Measurements from ENCODE around the gene MTMR4. TPM values are rescaled to one million over a fixed set of nuclear protein-coding genes. Genes with fewer than 3 reads are reported as not detected.
"Not testable (repeated sequence)": the region's sequence is repeated elsewhere in the genome, so short reads cannot be mapped to it uniquely, and the experiment has no call there.

The MTMR4 gene
- polyA plus RNA-seq, 1 donor from 2014 or later = 124 TPM

- Histone ChIP-seq H3K79me2 (replicated peaks; ENCODE audit: insufficient read depth, low read length) (no peaks in the 10 kb centered on the region), H3K4me3 (ENCODE audit: low read length) (no peak overlapping the region), H4K20me1 (ENCODE audit: insufficient read depth) (no peaks in the 10 kb centered on the region), H2AFZ (ENCODE audit: low read depth, low read length) (no peak overlapping the region), H3K9me2 (ENCODE audit: insufficient read depth, low read length) (no peaks in the 10 kb centered on the region), H3K4me2 (ENCODE audit: low read length) (no peak overlapping the region), H3F3A (ENCODE audit: insufficient read depth, low read length, poor library complexity, severe bottlenecking) (no peaks in the 10 kb centered on the region), H3K9ac (ENCODE audit: low read length) (no peak overlapping the region), H3K9me3 (ENCODE audit: low read length) (no peaks in the 10 kb centered on the region), H3K36me3 (ENCODE audit: insufficient read depth, low read length) (no peaks in the 10 kb centered on the region), H3K27ac (ENCODE audit: low read length) (no peak overlapping the region), H3K27me3 (ENCODE audit: insufficient read depth, low read depth, low read length) (no peaks in the 10 kb centered on the region)
- TF ChIP-seq EP300 (conservative IDR thresholded peaks at IDR 0.05; ENCODE audit: poor library complexity, severe bottlenecking) (no peak), EZH2 (IDR thresholded peaks at IDR 0.05; ENCODE audit: borderline replicate concordance, insufficient read depth, low read length, poor library complexity, severe bottlenecking) (no peak), POLR2AphosphoS5 (IDR thresholded peaks at IDR 0.05) (no peak), TAF1 (IDR thresholded peaks at IDR 0.05; ENCODE audit: low read depth) (no peak)
Observed at GRCh38 chr17:58484600-58484999, 29.8 kb downstream of the MTMR4 start.

GRCh38 chr17:58481798-58482197 is 32.6 kb downstream of the MTMR4 start:
- not testable (repeated sequence) for H2AFZ ChIP-seq (ENCODE audit: low read depth, low read length); H3K27ac ChIP-seq (ENCODE audit: low read length); H3K79me2 ChIP-seq (replicated peaks; ENCODE audit: insufficient read depth, low read length); H3F3A ChIP-seq (ENCODE audit: insufficient read depth, low read length, poor library complexity, severe bottlenecking); H4K20me1 ChIP-seq (ENCODE audit: insufficient read depth); H3K9ac ChIP-seq (ENCODE audit: low read length); H3K4me2 ChIP-seq (ENCODE audit: low read length); H3K27me3 ChIP-seq (ENCODE audit: insufficient read depth, low read depth, low read length); H3K36me3 ChIP-seq (ENCODE audit: insufficient read depth, low read length); H3K4me3 ChIP-seq (ENCODE audit: low read length); H3K9me3 ChIP-seq (ENCODE audit: low read length); H3K9me2 ChIP-seq (ENCODE audit: insufficient read depth, low read length)

GRCh38 chr17:58480090-58480489 is 34.3 kb downstream of the MTMR4 start:
- TF ChIP-seq TAF1 (IDR thresholded peaks at IDR 0.05; ENCODE audit: low read depth) = no peak
- TF ChIP-seq SMC3 (conservative IDR thresholded peaks at IDR 0.05; ENCODE audit: poor library complexity) = no peak

GRCh38 chr17:58476812-58477211 is 37.6 kb downstream of the MTMR4 start:
- H3K79me2 ChIP-seq (replicated peaks; ENCODE audit: insufficient read depth, low read length) = no peaks in the 10 kb centered on the region

More at GRCh38 chr17:58480090-58480489, 34.3 kb downstream of the MTMR4 start:
- Histone ChIP-seq H3K27me3 (ENCODE audit: insufficient read depth, low read depth, low read length) (no peaks in the 10 kb centered on the region), H3K4me3 (ENCODE audit: low read length) (no peak overlapping the region), H3K9me2 (ENCODE audit: insufficient read depth, low read length) (no peaks in the 10 kb centered on the region), H3K9me3 (ENCODE audit: low read length) (no peaks in the 10 kb centered on the region), H3K27ac (ENCODE audit: low read length) (no peak overlapping the region), H3F3A (ENCODE audit: insufficient read depth, low read length, poor library complexity, severe bottlenecking) (no peaks in the 10 kb centered on the region), H4K20me1 (ENCODE audit: insufficient read depth) (no peaks in the 10 kb centered on the region), H2AFZ (ENCODE audit: low read depth, low read length) (no peak overlapping the region), H3K36me3 (ENCODE audit: insufficient read depth, low read length) (no peaks in the 10 kb centered on the region), H3K79me2 (replicated peaks; ENCODE audit: insufficient read depth, low read length) (no peaks in the 10 kb centered on the region), H3K4me2 (ENCODE audit: low read length) (no peak overlapping the region), H3K9ac (ENCODE audit: low read length) (no peak overlapping the region)

More at GRCh38 chr17:58476812-58477211, 37.6 kb downstream of the MTMR4 start:
- Histone ChIP-seq H3K9me2 (ENCODE audit: insufficient read depth, low read length) (no peaks in the 10 kb centered on the region), H3K4me2 (ENCODE audit: low read length) (no peak overlapping the region), H3K36me3 (ENCODE audit: insufficient read depth, low read length) (no peaks in the 10 kb centered on the region), H4K20me1 (ENCODE audit: insufficient read depth) (no peaks in the 10 kb centered on the region), H3K9ac (ENCODE audit: low read length) (no peak overlapping the region), H3K9me3 (ENCODE audit: low read length) (no peaks in the 10 kb centered on the region), H2AFZ (ENCODE audit: low read depth, low read length) (no peak overlapping the region), H3K27ac (ENCODE audit: low read length) (no peak overlapping the region), H3K4me3 (ENCODE audit: low read length) (no peak overlapping the region), H3K27me3 (ENCODE audit: insufficient read depth, low read depth, low read length) (no peaks in the 10 kb centered on the region), H3F3A (ENCODE audit: insufficient read depth, low read length, poor library complexity, severe bottlenecking) (no peaks in the 10 kb centered on the region)
- TF ChIP-seq SMC3 (conservative IDR thresholded peaks at IDR 0.05; ENCODE audit: poor library complexity) (no peak), REST (IDR thresholded peaks at IDR 0.05; ENCODE audit: borderline replicate concordance) (no peak), EZH2 (IDR thresholded peaks at IDR 0.05; ENCODE audit: borderline replicate concordance, insufficient read depth, low read length, poor library complexity, severe bottlenecking) (no peak), POLR2AphosphoS5 (IDR thresholded peaks at IDR 0.05) (no peak), MXI1 (conservative IDR thresholded peaks at IDR 0.05; ENCODE audit: poor library complexity, severe bottlenecking) (no peak), EP300 (conservative IDR thresholded peaks at IDR 0.05; ENCODE audit: poor library complexity, severe bottlenecking) (no peak), TAF1 (IDR thresholded peaks at IDR 0.05; ENCODE audit: low read depth) (no peak), CTCF (IDR thresholded peaks at IDR 0.05; ENCODE audit: poor library complexity, severe bottlenecking) (no peak), RAD21 (conservative IDR thresholded peaks at IDR 0.05) (no peak)

Measured in neural cell (in vitro differentiated cells).